Fibroblast of lung (primary cell): Measurements from ENCODE around the gene PROSER2. TPM values are rescaled to one million over a fixed set of nuclear protein-coding genes. Genes with fewer than 3 reads are reported as not detected.
A peak's percentile ranks its signal among the peaks of the same experiment; 100 is the strongest.

Experiments
- DNase-seq, 2 donors: peaks; one replicate each; pipeline versions ENCODE4 v3.0.0 to v3.0.0-alpha.2; 2010; ENCODE audit warnings: low read depth in 2 of 2
- H2AFZ ChIP-seq: 2 replicates; pipeline ENCODE4 v1.5.1; 2012; ENCODE audit warnings: low read length, control low read depth, inconsistent platforms
- H3K27ac ChIP-seq: 2 replicates; pipeline ENCODE4 v1.5.1; 2011; ENCODE audit warnings: low read length, control low read depth; ENCODE audit not compliant: insufficient read depth
- H3K27me3 ChIP-seq: 2 replicates; pipeline ENCODE4 v1.5.1; 2011; ENCODE audit warnings: mild to moderate bottlenecking, low read length; ENCODE audit not compliant: control insufficient read depth, insufficient read depth
- H3K36me3 ChIP-seq: 2 replicates; pipeline ENCODE4 v1.5.1; 2011; ENCODE audit warnings: low read length; ENCODE audit not compliant: control insufficient read depth, insufficient read depth
- H3K4me1 ChIP-seq: 2 replicates; pipeline ENCODE4 v1.5.1; 2011; ENCODE audit warnings: low read length; ENCODE audit not compliant: control insufficient read depth, insufficient read depth; ENCODE audit errors: extremely low read depth
- H3K4me2 ChIP-seq: 2 replicates; pipeline ENCODE4 v1.5.1; 2011; ENCODE audit warnings: low read length, control low read depth; ENCODE audit not compliant: insufficient read depth; ENCODE audit errors: extremely low read depth
- H3K4me3 ChIP-seq, 4 experiments: fragments of 200-600 bp in 1 of 4; sonication (generic) in 1 of 4; replicated peaks in 1 of 4; 2 replicates each; pipeline ENCODE4 v1.5.1; 2011 to 2016; ENCODE audit warnings: low read length in 4 of 4, low read depth in 3 of 4, mild to moderate bottlenecking in 3 of 4, control low read depth in 2 of 4, inconsistent platforms in 1 of 4, mixed read lengths in 1 of 4; ENCODE audit not compliant: insufficient read depth in 1 of 4; ENCODE audit errors: control extremely low read depth in 1 of 4
- H3K79me2 ChIP-seq: 2 replicates; pipeline ENCODE4 v1.5.1; 2012; ENCODE audit warnings: mild to moderate bottlenecking, low read length, inconsistent platforms; ENCODE audit not compliant: control insufficient read depth, insufficient read depth
- H3K9ac ChIP-seq: 2 replicates; pipeline ENCODE4 v1.5.1; 2011; ENCODE audit warnings: mild to moderate bottlenecking, low read length, control low read depth; ENCODE audit not compliant: insufficient read depth
- H3K9me3 ChIP-seq: 2 replicates; pipeline ENCODE4 v1.5.1; 2012; ENCODE audit warnings: low read depth, low read length; ENCODE audit not compliant: control insufficient read depth, insufficient read depth
- H4K20me1 ChIP-seq: 2 replicates; pipeline ENCODE4 v1.5.1; 2011; ENCODE audit warnings: low read length; ENCODE audit not compliant: control insufficient read depth, insufficient read depth; ENCODE audit errors: extremely low read depth
- EZH2 ChIP-seq: IDR thresholded peaks from 2 replicates; pipeline ENCODE4 v1.5.1; 2012; ENCODE audit warnings: low read length, control low read depth, mild to moderate bottlenecking; ENCODE audit errors: missing control alignments
- polyA plus RNA-seq, 2 donors: library from polyadenylated mRNA; depleted of rRNA in 1 of 2; stranded (reverse) in 1 of 2; unstranded in 1 of 2; fragments of >200 nt; gene quantifications; 2 replicates each; pipeline ENCODE4 v1.2.1, GENCODE V29; 2011 to 2012; ENCODE audit warnings: missing spikeins in 1 of 2
- total RNA-seq: library from RNA; depleted of rRNA; stranded (reverse); fragments of >200 nt; gene quantifications from 2 replicates; pipeline ENCODE4 v1.2.1, GENCODE V29; 2014
- TF ChIP-seq, protein P1 (sequence below), 2 donors: IDR thresholded peaks in 1 of 2; conservative IDR thresholded peaks in 1 of 2; 1 replicate in 1 of 2; 2 replicates in 1 of 2; pipeline ENCODE4 v1.5.1; 2011 to 2012; ENCODE audit warnings: low read length in 2 of 2, control low read depth in 1 of 2, inconsistent platforms in 1 of 2, low read depth in 1 of 2, mild to moderate bottlenecking in 1 of 2

Gene PROSER2
- total and polyA plus RNA-seq, 2 donors (not counting 1 experiment from before 2014, with no cell fraction given): 1.2 to 2.6 TPM

- Histone ChIP-seq H4K20me1 (no peaks in the 10 kb centered on the region), H3K27me3 (no peaks in the 10 kb centered on the region), H3K9me3 (no peaks in the 10 kb centered on the region), H3K79me2 (no peaks in the 10 kb centered on the region), H3K4me2 (no peak overlapping the region), H3K4me1 (no peaks in the 10 kb centered on the region), H3K36me3 (no peaks in the 10 kb centered on the region), H3K4me3 (no peak overlapping the region), H3K27ac (no peak overlapping the region), H2AFZ (no peak overlapping the region), H3K9ac (no peak overlapping the region)
- DNase-seq: no peak
- TF ChIP-seq EZH2: no peak
- TF ChIP-seq, protein P1, sequence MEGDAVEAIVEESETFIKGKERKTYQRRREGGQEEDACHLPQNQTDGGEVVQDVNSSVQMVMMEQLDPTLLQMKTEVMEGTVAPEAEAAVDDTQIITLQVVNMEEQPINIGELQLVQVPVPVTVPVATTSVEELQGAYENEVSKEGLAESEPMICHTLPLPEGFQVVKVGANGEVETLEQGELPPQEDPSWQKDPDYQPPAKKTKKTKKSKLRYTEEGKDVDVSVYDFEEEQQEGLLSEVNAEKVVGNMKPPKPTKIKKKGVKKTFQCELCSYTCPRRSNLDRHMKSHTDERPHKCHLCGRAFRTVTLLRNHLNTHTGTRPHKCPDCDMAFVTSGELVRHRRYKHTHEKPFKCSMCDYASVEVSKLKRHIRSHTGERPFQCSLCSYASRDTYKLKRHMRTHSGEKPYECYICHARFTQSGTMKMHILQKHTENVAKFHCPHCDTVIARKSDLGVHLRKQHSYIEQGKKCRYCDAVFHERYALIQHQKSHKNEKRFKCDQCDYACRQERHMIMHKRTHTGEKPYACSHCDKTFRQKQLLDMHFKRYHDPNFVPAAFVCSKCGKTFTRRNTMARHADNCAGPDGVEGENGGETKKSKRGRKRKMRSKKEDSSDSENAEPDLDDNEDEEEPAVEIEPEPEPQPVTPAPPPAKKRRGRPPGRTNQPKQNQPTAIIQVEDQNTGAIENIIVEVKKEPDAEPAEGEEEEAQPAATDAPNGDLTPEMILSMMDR (conservative IDR thresholded peaks at IDR 0.05 in 1 of 2, IDR thresholded peaks at IDR 0.05 in 1 of 2; ENCODE audit: low read depth in 1 of 2, low read length in 2 of 2): no peak
Observed at GRCh38 chr10:11898033-11898371, 74.8 kb downstream of the PROSER2 start.

GRCh38 chr10:11898372-11899066 lies 75.4 kb downstream of the PROSER2 start:
- Histone ChIP-seq H3K4me2 (no peak overlapping the region), H3K9me3 (no peaks in the 10 kb centered on the region), H3K4me1 (no peaks in the 10 kb centered on the region), H4K20me1 (no peaks in the 10 kb centered on the region), H2AFZ (no peak overlapping the region), H3K27ac (no peak overlapping the region), H3K9ac (no peak overlapping the region), H3K4me3 (no peak overlapping the region), H3K36me3 (no peaks in the 10 kb centered on the region), H3K79me2 (no peaks in the 10 kb centered on the region), H3K27me3 (no peaks in the 10 kb centered on the region)
- TF ChIP-seq, protein P1 (conservative IDR thresholded peaks at IDR 0.05 in 1 of 2, IDR thresholded peaks at IDR 0.05 in 1 of 2; ENCODE audit: low read depth in 1 of 2, low read length in 2 of 2): no peak
- TF ChIP-seq EZH2: no peak
- DNase-seq: peak; percentile 7 to 36

- no peak overlapping the region for H2AFZ ChIP-seq
- H3K36me3 ChIP-seq: no peaks in the 10 kb centered on the region
- H3K27ac ChIP-seq: no peak overlapping the region
- H3K9me3 ChIP-seq: no peaks in the 10 kb centered on the region
- no peak for DNase-seq
- H3K4me1 ChIP-seq: no peaks in the 10 kb centered on the region
- no peaks in the 10 kb centered on the region for H3K27me3 ChIP-seq
- no peak overlapping the region for H3K9ac ChIP-seq
- H3K4me2 ChIP-seq: no peak overlapping the region
- TF ChIP-seq, protein P1 (conservative IDR thresholded peaks at IDR 0.05 in 1 of 2, IDR thresholded peaks at IDR 0.05 in 1 of 2; ENCODE audit: low read depth in 1 of 2, low read length in 2 of 2): no peak
- no peak for TF ChIP-seq EZH2
- H3K79me2 ChIP-seq: no peaks in the 10 kb centered on the region
- no peaks in the 10 kb centered on the region for H4K20me1 ChIP-seq
- H3K4me3 ChIP-seq: no peak overlapping the region
Observed at GRCh38 chr10:11899067-11899876, 76.1 kb downstream of the PROSER2 start.
